Suppressor macrophage treated with lipopolysaccharide for 4 hours (primary cell): ENCODE measurements around the gene NUFIP1.
"Not testable (repeated sequence)": the region's sequence is repeated elsewhere in the genome, so short reads cannot be mapped to it uniquely, and the experiment has no call there.

Experiments
- DNase-seq: peaks from one replicate; pipeline ENCODE4 v3.0.0-alpha.2; 2020

NUFIP1 gene

GRCh38 chr13:44919104-44919804, 70.0 kb downstream of the NUFIP1 start:
- no peak for DNase-seq

- peak; percentile 86 for DNase-seq
Measured at GRCh38 chr13:44918326-44919103, 70.8 kb downstream of the NUFIP1 start.

GRCh38 chr13:44917589-44918325, 71.5 kb downstream of the NUFIP1 start:
- DNase-seq, result peak; percentile 95

GRCh38 chr13:44912278-44913016, 76.8 kb downstream of the NUFIP1 start:
- DNase-seq, result no peak

- no peak for DNase-seq
Measured at GRCh38 chr13:44908712-44909111, 80.6 kb downstream of the NUFIP1 start.

- no peak for DNase-seq
Measured at GRCh38 chr13:44908266-44908665, 81.0 kb downstream of the NUFIP1 start.

GRCh38 chr13:44906713-44907112, 82.6 kb downstream of the NUFIP1 start:
- DNase-seq, result no peak

GRCh38 chr13:44906230-44906629, 83.0 kb downstream of the NUFIP1 start:
- DNase-seq, result no peak

GRCh38 chr13:44905556-44905955, 83.7 kb downstream of the NUFIP1 start:
- no peak for DNase-seq

- no peak for DNase-seq
Measured at GRCh38 chr13:44904967-44905366, 84.3 kb downstream of the NUFIP1 start.

GRCh38 chr13:44903574-44903985, 85.7 kb downstream of the NUFIP1 start:
- no peak for DNase-seq

- DNase-seq, result no peak
Measured at GRCh38 chr13:44902738-44903137, 86.5 kb downstream of the NUFIP1 start.

- no peak for DNase-seq
Measured at GRCh38 chr13:44899967-44900366, 89.3 kb downstream of the NUFIP1 start.

GRCh38 chr13:44898308-44898707, 91.0 kb downstream of the NUFIP1 start:
- not testable (repeated sequence) for DNase-seq

GRCh38 chr13:44895953-44896335, 93.3 kb downstream of the NUFIP1 start:
- DNase-seq, result no peak

GRCh38 chr13:44895264-44895952, 93.9 kb downstream of the NUFIP1 start:
- no peak for DNase-seq

GRCh38 chr13:44894001-44894770, 95.1 kb downstream of the NUFIP1 start:
- no peak for DNase-seq
